Measurements from ENCODE around the gene VAV3.
"Not testable (repeated sequence)": the region's sequence is repeated elsewhere in the genome, so short reads cannot be mapped to it uniquely, and the experiment has no call there.

The VAV3 gene

GRCh38 chr1:107894605-107895004 lies 70.4 kb downstream of the VAV3 start:
- DNase-seq (ENCODE audit: low read depth in 2 of 2), result no peak

- DNase-seq (ENCODE audit: low read depth in 2 of 2), result not testable (repeated sequence)
Measured at GRCh38 chr1:107893350-107893749, 71.6 kb downstream of the VAV3 start.

DNA sequence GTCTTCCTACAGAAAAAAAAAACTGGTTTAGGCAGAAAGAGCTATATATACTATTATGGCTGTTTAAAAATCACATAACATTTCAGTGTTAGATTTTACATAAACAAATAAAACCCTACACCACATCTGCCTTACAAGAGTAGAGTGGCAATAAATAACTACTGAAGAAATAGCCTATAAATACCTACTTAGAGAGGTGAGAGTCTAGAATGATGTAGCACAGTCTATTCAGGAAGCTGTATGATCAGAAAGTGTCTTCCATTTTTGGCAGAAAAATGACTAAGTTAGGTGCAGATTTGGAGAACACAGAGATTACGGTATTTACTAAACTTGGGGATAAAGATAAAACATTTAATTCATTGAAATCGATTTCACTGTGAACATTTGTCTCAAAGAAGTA lies 75.5 kb downstream of the VAV3 start:
- DNase-seq (ENCODE audit: low read depth in 2 of 2), result no peak

DNA sequence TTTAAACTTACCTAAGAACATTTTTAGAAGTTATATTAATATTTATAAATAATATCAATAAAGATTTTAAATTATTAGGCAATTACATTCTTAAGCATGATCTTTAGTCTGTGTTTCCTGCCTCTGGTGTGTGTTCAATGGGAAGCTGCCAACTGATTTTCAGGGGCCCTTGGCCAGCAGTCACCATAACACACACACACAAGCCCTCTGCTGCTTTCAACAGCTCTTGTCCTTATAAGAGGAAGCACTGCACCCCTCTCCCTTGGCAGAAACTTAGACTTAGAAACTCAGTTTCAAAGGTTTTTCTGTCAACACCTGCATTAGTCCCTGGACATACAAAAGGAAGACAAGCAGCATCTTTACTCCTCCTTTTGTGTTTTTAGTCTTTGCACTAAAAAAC lies 81.4 kb downstream of the VAV3 start:
- no peak for DNase-seq (ENCODE audit: low read depth in 2 of 2)

DNA sequence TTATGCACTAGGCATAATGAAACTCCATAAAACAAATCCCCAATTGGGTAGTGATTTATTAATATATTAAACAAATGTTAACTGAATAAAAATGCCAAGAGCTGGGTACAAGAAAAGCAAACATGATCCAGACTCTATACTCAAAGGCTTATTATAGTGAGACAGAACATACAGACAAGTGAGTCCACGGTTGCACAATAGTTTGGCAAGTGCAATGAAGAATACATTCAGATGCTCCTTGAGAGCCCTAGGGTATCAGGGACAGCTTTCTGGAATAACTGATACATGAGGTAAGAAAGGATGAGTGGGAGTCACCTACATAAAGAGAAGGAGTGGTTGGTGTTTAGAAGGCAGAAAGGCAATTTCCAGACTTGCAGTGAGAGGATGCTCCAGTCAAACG lies 85.1 kb downstream of the VAV3 start:
- DNase-seq (ENCODE audit: low read depth in 2 of 2), result no peak

- DNase-seq (ENCODE audit: low read depth in 2 of 2), result no peak
Measured at GRCh38 chr1:107879346-107879745, 85.6 kb downstream of the VAV3 start.

DNA sequence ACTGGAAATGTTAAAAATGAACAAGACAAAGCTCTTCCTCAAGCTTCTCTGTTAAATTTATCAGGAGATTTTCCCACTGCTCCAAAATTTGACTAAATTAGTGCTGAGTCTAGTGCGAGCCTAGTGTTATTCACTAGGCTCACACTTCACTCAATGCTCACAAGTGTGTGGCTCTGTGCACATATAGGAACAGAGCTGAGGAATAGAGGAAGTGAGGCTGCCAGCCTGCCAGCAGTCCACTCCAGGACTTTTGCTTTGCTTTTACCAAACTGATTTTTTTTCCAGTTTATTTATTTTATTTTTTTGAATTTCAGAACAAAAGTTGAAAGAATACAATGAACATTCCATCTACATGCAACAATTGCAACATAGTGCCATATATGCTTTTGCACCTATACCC lies 87.2 kb downstream of the VAV3 start:
- DNase-seq (ENCODE audit: low read depth in 2 of 2), result no peak

GRCh38 chr1:107877092-107877491 lies 87.9 kb downstream of the VAV3 start:
- no peak for DNase-seq (ENCODE audit: low read depth in 2 of 2)

DNA sequence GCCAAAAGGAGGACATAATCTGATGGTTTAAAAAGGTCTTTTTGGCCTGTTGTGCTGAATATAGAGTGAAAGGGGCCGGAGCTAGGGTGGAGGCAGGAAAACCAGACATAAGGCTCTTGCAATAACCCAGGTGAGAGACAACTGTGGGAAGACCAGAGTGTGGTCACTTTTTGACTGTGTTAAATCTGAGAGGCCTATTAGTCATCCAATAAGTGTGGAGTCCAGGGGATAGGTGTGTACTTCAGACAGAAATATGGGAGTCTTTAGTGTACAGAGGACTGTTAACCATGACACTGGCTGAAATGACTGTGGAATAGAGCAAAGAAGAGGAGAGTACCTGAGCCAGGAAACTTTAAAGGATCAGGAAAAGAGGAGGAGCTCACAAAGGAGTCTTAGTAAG lies 89.3 kb downstream of the VAV3 start:
- no peak for DNase-seq (ENCODE audit: low read depth in 2 of 2)

GRCh38 chr1:107874221-107874620 lies 90.8 kb downstream of the VAV3 start:
- DNase-seq (ENCODE audit: low read depth in 2 of 2), result no peak

- DNase-seq (ENCODE audit: low read depth in 2 of 2), result no peak
Measured at GRCh38 chr1:107871687-107872395, 93.1 kb downstream of the VAV3 start.

GRCh38 chr1:107871259-107871658 lies 93.7 kb downstream of the VAV3 start:
- DNase-seq (ENCODE audit: low read depth in 2 of 2), result no peak

- DNase-seq (ENCODE audit: low read depth in 2 of 2), result no peak
Measured at GRCh38 chr1:107870696-107871095, 94.3 kb downstream of the VAV3 start.

GRCh38 chr1:107867897-107868296 lies 97.1 kb downstream of the VAV3 start:
- DNase-seq (ENCODE audit: low read depth in 2 of 2), result no peak

- DNase-seq (ENCODE audit: low read depth in 2 of 2), result no peak
Measured at GRCh38 chr1:107867422-107867821, 97.6 kb downstream of the VAV3 start.

DNA sequence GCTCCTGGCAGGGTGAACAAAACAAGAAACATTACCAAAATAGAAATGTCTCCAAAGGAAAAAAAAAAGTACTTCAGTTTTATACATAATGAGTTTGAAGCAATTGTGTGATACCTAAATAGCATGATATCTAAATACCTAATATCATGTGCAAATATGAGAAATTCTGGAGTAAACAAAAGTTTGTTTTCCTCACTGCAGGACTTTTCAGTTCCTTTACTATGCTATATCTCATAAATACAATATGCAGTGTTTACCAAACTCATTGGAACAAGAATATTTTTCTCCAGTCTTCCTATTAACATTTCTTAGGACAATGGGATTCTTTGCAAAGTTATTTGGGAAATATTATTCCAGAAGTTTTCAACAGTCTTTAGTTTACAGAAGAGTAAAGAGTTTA lies 98.1 kb downstream of the VAV3 start:
- no peak for DNase-seq (ENCODE audit: low read depth in 2 of 2)

DNA sequence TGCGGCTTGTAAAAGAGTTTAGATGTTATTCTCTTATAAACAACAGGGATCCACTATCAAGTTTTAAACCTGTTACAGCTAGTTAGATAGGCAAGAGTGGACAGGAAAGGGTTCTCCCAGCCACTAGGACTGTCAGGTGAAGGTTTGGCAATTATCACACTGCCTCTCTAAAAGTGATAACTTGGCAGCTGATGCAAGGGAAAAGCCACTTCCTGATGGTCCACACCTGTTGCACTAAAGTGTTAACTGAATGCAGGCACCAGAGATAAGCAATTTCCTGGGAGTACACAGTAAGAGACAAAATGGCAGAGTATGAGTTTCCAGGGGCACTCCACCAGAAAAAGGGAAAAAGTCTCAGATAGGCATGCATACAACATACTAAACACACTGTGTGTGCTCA lies 99.4 kb downstream of the VAV3 start:
- DNase-seq (ENCODE audit: low read depth in 2 of 2), result no peak

- DNase-seq (ENCODE audit: low read depth in 2 of 2), result no peak
Measured at GRCh38 chr1:107863342-107863741, 101.6 kb downstream of the VAV3 start.

DNA sequence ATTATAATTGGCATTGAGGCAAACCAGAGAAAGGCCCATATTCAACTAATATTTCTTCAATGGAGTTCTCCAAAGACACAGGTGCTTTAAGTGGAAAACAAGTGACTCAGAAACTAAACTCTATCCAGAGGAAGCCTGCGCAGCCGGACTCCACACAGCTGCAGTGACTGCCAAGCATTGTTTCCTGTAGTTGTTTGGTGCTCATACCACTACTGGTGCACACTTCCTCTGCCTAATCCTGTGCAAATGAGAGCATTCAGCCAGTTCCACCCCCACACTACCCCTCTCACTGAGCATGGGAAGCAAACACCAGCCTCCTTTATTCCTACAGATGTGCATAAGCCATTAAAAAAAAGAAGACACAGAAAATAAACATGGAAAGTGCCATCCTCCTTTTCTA lies 102.9 kb downstream of the VAV3 start:
- DNase-seq (ENCODE audit: low read depth in 2 of 2), result no peak

DNA sequence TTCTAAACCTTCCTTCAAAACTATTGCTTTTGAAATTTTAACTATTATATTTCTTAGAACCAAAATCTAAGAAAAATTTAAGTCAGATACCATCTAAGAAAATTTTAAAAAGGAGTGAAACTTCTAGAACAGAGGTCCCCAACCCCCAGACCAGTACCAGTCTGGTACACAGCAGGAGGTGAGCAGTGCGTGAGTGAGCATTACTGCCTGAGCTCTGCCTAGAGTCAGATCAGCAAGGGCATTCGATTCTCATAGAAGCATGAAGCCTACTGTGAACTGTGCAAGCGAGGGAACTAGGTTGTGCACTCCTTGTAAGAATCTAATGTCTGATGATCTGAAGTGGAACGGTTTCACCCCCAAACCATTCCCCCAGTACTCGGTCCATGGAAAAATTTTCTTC lies 106.7 kb downstream of the VAV3 start:
- DNase-seq (ENCODE audit: low read depth in 2 of 2), result no peak

DNA sequence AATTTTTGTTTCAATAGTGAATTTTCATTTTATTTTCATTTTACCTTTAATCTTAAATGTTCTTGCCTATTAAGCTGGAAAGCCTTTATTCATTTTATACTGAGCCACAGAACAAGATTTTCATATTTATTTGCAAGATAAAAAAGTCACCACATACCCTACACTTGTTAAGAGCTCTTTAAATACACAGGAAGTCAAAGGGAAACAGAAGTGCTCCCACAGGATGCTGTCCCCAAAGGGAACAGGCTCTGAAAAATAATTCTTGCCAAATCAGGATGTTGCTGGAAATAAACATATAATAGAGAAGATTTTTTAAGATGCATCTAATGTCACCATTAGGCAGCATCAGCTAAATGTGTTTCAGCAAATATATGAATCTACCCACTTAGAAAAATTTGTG lies 113.6 kb downstream of the VAV3 start:
- DNase-seq (ENCODE audit: low read depth in 2 of 2), result no peak

DNA sequence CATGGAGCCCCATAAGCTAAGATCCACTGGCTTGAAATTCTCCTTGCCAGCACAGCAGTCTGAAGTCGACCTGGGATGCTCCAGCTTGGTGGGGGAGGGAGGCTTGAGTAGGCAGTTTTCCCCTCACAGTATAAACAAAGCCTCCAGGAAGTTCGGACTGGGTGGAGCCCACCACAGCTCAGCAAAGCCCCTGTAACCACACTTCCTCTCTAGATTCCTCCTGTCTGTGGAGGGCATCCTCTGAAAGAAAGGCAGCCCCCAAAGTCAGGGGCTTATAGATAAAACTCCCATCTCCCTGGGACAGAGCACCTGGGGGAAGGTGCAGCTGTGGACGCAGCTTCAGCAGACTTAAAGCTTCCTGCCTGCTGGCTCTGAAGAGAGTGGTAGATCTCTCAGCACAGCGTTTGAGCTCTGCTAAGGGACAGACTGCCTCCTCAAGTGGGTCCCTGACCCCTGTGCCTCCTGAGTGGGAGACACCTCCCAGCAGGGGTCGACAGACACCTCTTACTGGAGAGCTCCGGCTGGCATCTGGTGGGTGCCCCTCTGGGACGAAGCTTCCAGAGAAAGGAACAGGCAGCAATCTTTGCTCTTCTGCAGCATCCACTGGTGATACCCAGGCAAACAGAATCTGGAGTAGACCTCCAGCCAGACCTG lies 120.3 kb downstream of the VAV3 start:
- not testable (repeated sequence) for DNase-seq (ENCODE audit: low read depth in 2 of 2)

DNA sequence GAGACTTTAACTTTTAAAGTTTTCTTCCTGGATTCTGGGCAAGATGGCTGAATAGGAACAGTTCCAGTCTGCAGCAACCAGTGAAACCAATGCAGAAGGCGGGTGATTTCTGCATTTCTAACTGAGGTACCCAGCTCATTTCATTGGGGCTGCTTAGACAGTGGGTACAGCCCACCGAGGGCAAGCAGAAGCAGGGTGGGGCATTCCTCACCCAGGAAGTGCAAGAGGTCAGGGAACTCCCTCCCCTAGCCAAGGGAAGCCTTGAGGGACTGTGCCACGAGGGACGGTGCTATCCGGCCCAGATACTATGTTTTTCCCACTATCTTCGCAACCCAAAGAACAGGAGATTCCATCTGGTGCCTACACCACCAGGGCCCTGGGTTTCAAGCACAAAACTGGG lies 121.0 kb downstream of the VAV3 start:
- DNase-seq (ENCODE audit: low read depth in 2 of 2), result no peak

DNA sequence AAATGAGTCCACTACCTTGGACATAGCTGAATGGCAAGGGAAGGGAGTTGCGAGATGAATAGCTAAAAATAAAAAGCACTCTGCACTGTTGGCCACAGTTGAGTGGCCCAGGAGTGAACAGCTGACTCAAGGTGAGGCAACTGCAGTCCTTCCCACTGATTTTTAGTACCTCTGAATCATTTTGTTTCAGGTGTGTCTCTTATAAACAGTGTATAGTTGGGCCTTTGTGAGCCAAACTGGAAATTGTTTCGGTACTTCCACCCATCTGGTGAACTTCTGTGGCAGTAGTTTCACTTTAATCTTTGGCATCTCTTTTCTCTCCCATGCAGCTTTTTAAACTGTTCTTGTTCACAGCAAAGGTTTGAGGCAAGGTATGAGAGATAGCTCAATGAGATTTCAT lies 122.7 kb downstream of the VAV3 start:
- DNase-seq (ENCODE audit: low read depth in 2 of 2), result no peak

Data from stimulated activated CD8-positive, alpha-beta memory T cell treated with anti-CD3 and anti-CD28 coated beads, Interleukin-2, amount 100 ng/mL, for 1 hour (primary cell).